Measurements from ENCODE around the gene ARG1.

ARG1 gene

DNA sequence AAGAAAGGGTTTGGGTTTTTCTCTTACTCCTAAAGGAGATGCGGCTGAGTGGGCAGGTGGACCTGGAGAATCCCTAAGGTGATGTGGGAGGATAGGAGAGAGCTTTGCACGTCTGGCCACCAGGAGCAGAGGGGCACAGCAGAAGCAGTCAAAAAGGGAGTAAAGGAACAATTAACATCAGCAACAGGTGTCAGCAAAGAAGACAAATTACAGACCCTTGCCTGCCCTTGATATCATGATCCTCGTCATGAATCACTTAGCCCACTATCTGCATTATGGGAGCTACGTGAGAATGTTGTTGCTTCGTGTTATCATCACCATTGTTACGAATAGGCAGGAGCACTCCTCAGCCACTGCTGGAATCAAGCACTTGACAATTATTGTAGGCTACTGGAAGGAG lies 25.5 kb upstream of the ARG1 start:
- CTCF ChIA-PET, result no interaction called here
- DNase-seq (ENCODE audit: low spot score), result no peak
- TF ChIP-seq, protein P1, sequence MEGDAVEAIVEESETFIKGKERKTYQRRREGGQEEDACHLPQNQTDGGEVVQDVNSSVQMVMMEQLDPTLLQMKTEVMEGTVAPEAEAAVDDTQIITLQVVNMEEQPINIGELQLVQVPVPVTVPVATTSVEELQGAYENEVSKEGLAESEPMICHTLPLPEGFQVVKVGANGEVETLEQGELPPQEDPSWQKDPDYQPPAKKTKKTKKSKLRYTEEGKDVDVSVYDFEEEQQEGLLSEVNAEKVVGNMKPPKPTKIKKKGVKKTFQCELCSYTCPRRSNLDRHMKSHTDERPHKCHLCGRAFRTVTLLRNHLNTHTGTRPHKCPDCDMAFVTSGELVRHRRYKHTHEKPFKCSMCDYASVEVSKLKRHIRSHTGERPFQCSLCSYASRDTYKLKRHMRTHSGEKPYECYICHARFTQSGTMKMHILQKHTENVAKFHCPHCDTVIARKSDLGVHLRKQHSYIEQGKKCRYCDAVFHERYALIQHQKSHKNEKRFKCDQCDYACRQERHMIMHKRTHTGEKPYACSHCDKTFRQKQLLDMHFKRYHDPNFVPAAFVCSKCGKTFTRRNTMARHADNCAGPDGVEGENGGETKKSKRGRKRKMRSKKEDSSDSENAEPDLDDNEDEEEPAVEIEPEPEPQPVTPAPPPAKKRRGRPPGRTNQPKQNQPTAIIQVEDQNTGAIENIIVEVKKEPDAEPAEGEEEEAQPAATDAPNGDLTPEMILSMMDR (conservative IDR thresholded peaks at IDR 0.05; ENCODE audit: low read depth), result no peak
- POLR2A ChIA-PET (ENCODE audit: low non-redundant PET), result no interaction called here
- H3K27ac ChIP-seq, result no peak overlapping the region

DNA sequence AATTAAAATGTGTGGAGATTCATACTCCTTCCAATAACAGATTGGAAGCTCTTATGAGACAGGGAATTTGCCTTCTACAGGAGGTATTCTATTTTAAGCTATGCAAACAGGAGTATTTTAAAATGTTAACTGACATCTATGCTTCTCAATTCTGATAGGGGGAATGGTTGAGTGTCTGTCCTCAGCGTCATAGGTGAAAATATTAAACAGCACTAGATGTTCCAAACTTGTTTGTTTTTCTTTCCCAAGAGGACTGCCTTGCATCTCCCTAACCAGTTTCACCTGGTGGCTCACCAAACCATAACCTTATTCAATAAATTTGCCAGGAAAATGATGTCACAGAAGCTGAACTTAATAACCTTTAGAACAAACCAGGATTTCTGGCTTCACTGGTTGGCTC lies 24.6 kb upstream of the ARG1 start:
- no peak for DNase-seq (ENCODE audit: low spot score)
- TF ChIP-seq, protein P1 (conservative IDR thresholded peaks at IDR 0.05; ENCODE audit: low read depth), result no peak
- no peak overlapping the region for H3K27ac ChIP-seq
- ChIA-PET POLR2A (ENCODE audit: low non-redundant PET) (no interaction called here), CTCF (interaction anchor here (0.6 kb wide), 1 partner anchor 364 kb away, joined by 4 read pairs; no protein-coding TSS in a partner anchor)

DNA sequence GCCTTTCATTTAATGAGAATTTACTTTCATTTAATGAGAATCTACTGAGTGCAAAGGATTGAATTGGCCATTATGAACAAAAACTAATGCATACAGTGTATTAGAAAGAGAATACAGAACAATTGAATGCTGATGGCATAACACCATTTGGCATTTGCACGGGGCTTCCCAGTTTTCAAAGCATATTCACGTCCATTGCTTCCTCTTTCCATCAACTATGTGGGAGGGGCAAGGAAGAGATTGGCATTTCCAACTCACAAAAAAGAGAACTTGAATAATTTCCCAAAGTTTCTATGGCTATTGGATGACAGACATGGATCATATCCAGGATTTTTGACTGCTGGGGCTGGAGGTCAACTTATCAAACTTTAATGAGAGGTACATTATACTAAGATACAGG lies 23.2 kb upstream of the ARG1 start:
- no peak for DNase-seq (ENCODE audit: low spot score)
- ChIA-PET POLR2A (ENCODE audit: low non-redundant PET) (no interaction called here), CTCF (no interaction called here)
- TF ChIP-seq, protein P1 (conservative IDR thresholded peaks at IDR 0.05; ENCODE audit: low read depth), result no peak
- H3K27ac ChIP-seq, result no peak overlapping the region

DNA sequence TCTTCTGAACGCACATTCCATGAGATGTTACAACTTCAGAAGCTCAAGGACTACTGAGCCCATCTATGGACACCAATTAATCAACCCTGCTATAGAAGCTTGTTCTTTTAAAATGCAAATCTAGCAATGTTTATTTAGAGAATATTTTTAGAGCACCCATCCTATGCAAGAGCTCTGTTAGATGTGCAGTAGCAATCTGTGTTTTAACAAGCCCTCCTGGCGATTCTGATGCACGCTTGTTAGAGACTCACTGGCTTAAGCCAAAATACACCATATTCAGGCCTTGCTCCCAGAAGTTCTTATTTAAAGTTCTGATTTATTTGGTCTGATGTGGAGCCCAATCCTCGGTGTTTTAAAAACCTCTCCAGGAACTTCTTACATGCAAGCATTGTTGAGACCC lies 21.1 kb upstream of the ARG1 start:
- TF ChIP-seq, protein P1 (conservative IDR thresholded peaks at IDR 0.05; ENCODE audit: low read depth), result no peak
- no peak overlapping the region for H3K27ac ChIP-seq
- ChIA-PET CTCF (no interaction called here), POLR2A (ENCODE audit: low non-redundant PET) (no interaction called here)
- no peak for DNase-seq (ENCODE audit: low spot score)

DNA sequence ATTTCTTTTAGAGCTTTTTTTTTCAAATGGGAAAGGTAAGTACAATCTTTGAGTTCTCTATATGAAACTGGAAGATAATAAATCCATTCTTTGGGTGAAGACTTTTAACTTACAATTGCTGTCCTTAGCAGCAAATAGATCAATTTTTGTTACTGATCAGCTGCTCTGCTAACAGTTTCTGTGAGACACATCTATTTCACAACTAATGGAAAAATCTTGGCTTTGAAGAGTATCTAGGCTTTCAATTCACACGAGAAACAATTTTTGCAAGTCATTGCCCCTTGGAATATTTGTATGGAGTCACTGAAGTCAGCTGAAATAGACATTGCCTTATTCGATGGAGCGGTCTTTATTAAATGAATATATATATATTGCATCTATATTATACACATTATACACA lies 20.5 kb upstream of the ARG1 start:
- CTCF ChIA-PET, result no interaction called here
- H3K27ac ChIP-seq, result no peak overlapping the region
- TF ChIP-seq, protein P1 (conservative IDR thresholded peaks at IDR 0.05; ENCODE audit: low read depth), result no peak
- POLR2A ChIA-PET (ENCODE audit: low non-redundant PET), result no interaction called here
- no peak for DNase-seq (ENCODE audit: low spot score)

DNA sequence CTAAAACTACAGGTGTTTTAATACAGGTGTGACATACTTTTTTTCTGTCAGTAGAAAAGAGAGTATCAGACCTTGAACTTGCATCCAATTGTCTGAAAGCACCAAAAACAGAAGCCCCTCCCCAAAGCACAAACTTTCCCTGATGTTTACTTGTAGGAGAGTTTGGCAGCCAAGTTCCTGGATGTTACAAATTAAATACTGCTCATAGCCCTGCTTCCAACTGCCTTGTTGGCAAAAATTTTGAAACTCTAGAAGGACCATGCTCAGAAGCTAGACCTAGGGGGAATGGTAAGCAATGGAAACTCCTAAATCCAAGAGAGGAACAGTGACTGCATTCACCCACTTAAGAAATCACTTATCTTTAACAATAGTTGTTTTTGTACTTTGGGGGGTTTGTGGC lies 17.0 kb upstream of the ARG1 start:
- POLR2A ChIA-PET (ENCODE audit: low non-redundant PET), result no interaction called here
- CTCF ChIA-PET, result no interaction called here
- no peak overlapping the region for H3K27ac ChIP-seq
- TF ChIP-seq, protein P1 (conservative IDR thresholded peaks at IDR 0.05; ENCODE audit: low read depth), result no peak
- DNase-seq (ENCODE audit: low spot score), result no peak

DNA sequence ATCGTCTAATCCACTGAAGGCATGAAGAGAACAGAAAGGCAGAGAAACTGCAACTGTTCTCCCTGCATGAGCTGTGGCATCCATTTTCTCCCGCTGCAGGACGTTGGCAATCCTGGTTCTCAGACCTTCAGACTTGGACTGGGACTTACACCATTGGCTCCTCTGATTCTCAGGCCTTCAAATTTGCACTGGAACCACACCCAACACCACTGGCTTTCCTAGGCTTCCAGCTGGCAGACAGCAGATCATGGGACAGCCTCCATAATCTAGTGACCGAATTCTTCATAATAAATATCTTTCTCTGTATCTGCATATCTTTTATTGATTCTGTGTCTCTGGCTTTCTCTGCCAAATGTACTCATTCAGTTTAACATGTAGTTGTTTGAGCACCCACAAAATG lies 14.1 kb upstream of the ARG1 start:
- TF ChIP-seq, protein P1 (conservative IDR thresholded peaks at IDR 0.05; ENCODE audit: low read depth), result no peak
- POLR2A ChIA-PET (ENCODE audit: low non-redundant PET), result no interaction called here
- H3K27ac ChIP-seq, result no peak overlapping the region
- DNase-seq (ENCODE audit: low spot score), result no peak
- CTCF ChIA-PET, result interaction anchor here (0.6 to 0.7 kb wide), 2 partner anchors 356 to 1941 kb away, joined by 3 to 4 read pairs; no protein-coding TSS in a partner anchor
